Adrenal gland (tissue), 5 donors: ENCODE results near the gene SERPINB6.

Source experiments
- CTCF ChIP-seq, 6 experiments: fragments of 450-650 bp in 4 of 6; fragments of 200-600 bp in 2 of 6; sonication (generic) in 1 of 6; IDR thresholded peaks; 1 replicate in 5 of 6; 2 replicates in 1 of 6; pipeline versions ENCODE4 v1.5.1 to v1.8.0; 2016 to 2021; ENCODE audit warnings: antibody characterized with exemption in 6 of 6, mild to moderate bottlenecking in 2 of 6, moderate library complexity in 1 of 6
- POLR2A ChIP-seq, 2 donors: fragments of 450-650 bp; IDR thresholded peaks; one replicate each; pipeline ENCODE4 v1.6.1; 2017; ENCODE audit warnings: antibody characterized with exemption in 2 of 2, mild to moderate bottlenecking in 2 of 2, moderate library complexity in 1 of 2
- donor health status: DM: no; HTN: no; CAD: no.

GRCh38 chr6:3019065-3019464, 47.7 kb upstream of the SERPINB6 start:
- TF ChIP-seq POLR2A (IDR thresholded peaks at IDR 0.05) (no peak), CTCF (IDR thresholded peaks at IDR 0.05) (no peak)
